HCT116 (cell line): ENCODE measurements around the gene PTGIS. TPM values are rescaled to one million over a fixed set of nuclear protein-coding genes. Genes with fewer than 3 reads are reported as not detected.

Experiments used
- ATAC-seq: fragments of 200-7000 bp; cut with Tn5 transposase; 2 replicates; pipeline ENCODE4 v1.9.1; 2020; ENCODE audit warnings: mild to moderate bottlenecking, moderate library complexity
- BruUV-seq: library from RNA; stranded (reverse); fragments of 400-500 nt; replicated peaks from 2 replicates; lab custom pipeline; 2021; lab: Mats Ljungman, UMichigan
- CTCF ChIA-PET: fragments of 300-600 bp; sonication (Branson Sonifier 250); formaldehyde crosslinking; loops from one replicate; lab custom pipeline; 2021; ENCODE audit warnings: antibody characterized with exemption; lab: Charles Lee
- POLR2A ChIA-PET: fragments of 300-600, 350-600 bp; sonication (Branson Sonifier 250); formaldehyde crosslinking; loops from one replicate; lab custom pipeline; 2021; ENCODE audit warnings: antibody characterized with exemption; lab: Charles Lee
- RAD21 ChIA-PET, 2 experiments: fragments of 300-600 bp; sonication (Branson Sonifier 250); formaldehyde crosslinking; loops; one replicate each; lab custom pipeline; 2023; ENCODE audit warnings: low total read pairs in 2 of 2; ENCODE audit not compliant: uncharacterized antibody in 2 of 2, unreplicated experiment in 2 of 2, low non-redundant PET in 1 of 2; lab: Charles Lee
- DNase-seq: peaks from one replicate; pipeline ENCODE4 v3.0.0-alpha.2; 2010; ENCODE audit warnings: low read depth, low spot score
- H2AFZ ChIP-seq: fragments of 200-600 bp; shearing (Covaris generic), sonication (generic); 2 replicates; pipeline ENCODE4 v1.6.1; 2017; ENCODE audit warnings: low read depth, mixed run types, mixed read lengths, antibody characterized with exemption, low read length; ENCODE audit not compliant: poor library complexity, severe bottlenecking
- H3K27ac ChIP-seq: 2 replicates; pipeline ENCODE4 v1.5.1; 2012; ENCODE audit warnings: low read depth, low read length
- H3K27me3 ChIP-seq: fragments of 200-600 bp; sonication (generic); 2 replicates; pipeline ENCODE4 v1.6.1; 2016; ENCODE audit warnings: mixed run types, low read length, mixed read lengths; ENCODE audit not compliant: insufficient read depth
- H3K36me3 ChIP-seq, 2 experiments: fragments of 200-500 bp in 1 of 2; fragments of 200-600 bp in 1 of 2; sonication (Bioruptor generic) in 1 of 2; sonication (generic) in 1 of 2; 2 replicates each; pipeline versions ENCODE4 v1.5.1 to v1.6.1; 2014 to 2016; ENCODE audit warnings: low read length in 2 of 2, inconsistent platforms in 1 of 2, mixed read lengths in 1 of 2, mixed run types in 1 of 2; ENCODE audit not compliant: insufficient read depth in 2 of 2, control insufficient read depth in 1 of 2
- H3K4me1 ChIP-seq, 2 experiments: fragments of 200-600 bp in 1 of 2; sonication (generic) in 1 of 2; 2 replicates each; pipeline versions ENCODE4 v1.5.1 to v1.6.1; 2012 to 2017; ENCODE audit warnings: low read length in 2 of 2, inconsistent platforms in 1 of 2, mild to moderate bottlenecking in 1 of 2, mixed read lengths in 1 of 2, mixed run types in 1 of 2, moderate library complexity in 1 of 2; ENCODE audit not compliant: insufficient read depth in 2 of 2, control insufficient read depth in 1 of 2
- H3K4me2 ChIP-seq: fragments of 200-600 bp; sonication (generic); 2 replicates; pipeline ENCODE4 v1.6.1; 2017; ENCODE audit warnings: mixed run types, low read length, mixed read lengths
- H3K4me3 ChIP-seq, 2 experiments: fragments of 200-600 bp in 1 of 2; sonication (generic) in 1 of 2; replicated peaks in 1 of 2; 2 replicates each; pipeline ENCODE4 v1.5.1; 2011 to 2016; ENCODE audit warnings: low read length in 2 of 2, control low read depth in 1 of 2, low read depth in 1 of 2, mild to moderate bottlenecking in 1 of 2, mixed read lengths in 1 of 2, mixed run types in 1 of 2
- H3K79me2 ChIP-seq: fragments of 200-600 bp; sonication (generic); 2 replicates; pipeline ENCODE4 v1.6.1; 2017; ENCODE audit warnings: mild to moderate bottlenecking, mixed run types, low read length, moderate library complexity, mixed read lengths; ENCODE audit not compliant: insufficient read depth
- H3K9ac ChIP-seq: fragments of 200-600 bp; sonication (generic); 2 replicates; pipeline ENCODE4 v1.6.1; 2016; ENCODE audit warnings: low read length, mixed read lengths
- H3K9me2 ChIP-seq: fragments of 200-600 bp; sonication (generic), shearing (Covaris generic); 2 replicates; pipeline ENCODE4 v1.6.1; 2017; ENCODE audit warnings: mixed run types, mild to moderate bottlenecking, moderate library complexity; ENCODE audit not compliant: insufficient read depth
- H3K9me3 ChIP-seq, 2 experiments: fragments of 200-500 bp in 1 of 2; fragments of 200-600 bp in 1 of 2; sonication (Bioruptor generic) in 1 of 2; sonication (generic) in 1 of 2; 2 replicates each; pipeline ENCODE4 v1.6.1; 2014 to 2017; ENCODE audit warnings: low read length in 2 of 2, mixed read lengths in 2 of 2, inconsistent platforms in 1 of 2, low read depth in 1 of 2, mild to moderate bottlenecking in 1 of 2, mixed run types in 1 of 2, moderate library complexity in 1 of 2; ENCODE audit not compliant: control insufficient read depth in 1 of 2, insufficient read depth in 1 of 2
- H4K20me1 ChIP-seq: fragments of 200-600 bp; sonication (generic), shearing (Covaris generic); 2 replicates; pipeline ENCODE4 v1.6.1; 2017; ENCODE audit warnings: mixed run types, mild to moderate bottlenecking, moderate library complexity; ENCODE audit not compliant: insufficient read depth
- CBX3 ChIP-seq: IDR thresholded peaks from 2 replicates; pipeline ENCODE4 v1.6.1; 2012; ENCODE audit warnings: low read depth
- CEBPB ChIP-seq: IDR thresholded peaks from 2 replicates; pipeline ENCODE4 v1.6.1; 2012; ENCODE audit warnings: low read depth
- CTCF ChIP-seq, 3 experiments: fragments of 200-600 bp in 1 of 3; sonication (generic) in 1 of 3; IDR thresholded peaks in 2 of 3; conservative IDR thresholded peaks in 1 of 3; 2 replicates each; pipeline ENCODE4 v1.5.1; 2012 to 2017; ENCODE audit warnings: low read depth in 2 of 3, low read length in 2 of 3, antibody characterized with exemption in 1 of 3, borderline replicate concordance in 1 of 3, control low read depth in 1 of 3, mild to moderate bottlenecking in 1 of 3, mixed read lengths in 1 of 3, mixed run types in 1 of 3, moderate library complexity in 1 of 3; ENCODE audit not compliant: insufficient read depth in 1 of 3
- ELF1 ChIP-seq: IDR thresholded peaks from 2 replicates; pipeline ENCODE4 v1.6.1; 2012; ENCODE audit warnings: low read depth, borderline replicate concordance
- EZH2 ChIP-seq: fragments of 200-600 bp; sonication (generic); IDR thresholded peaks from 2 replicates; pipeline ENCODE4 v1.6.1; 2017; ENCODE audit warnings: antibody characterized with exemption, mixed run types
- POLR2A ChIP-seq: IDR thresholded peaks from 2 replicates; pipeline ENCODE4 v1.7.0; 2011; ENCODE audit warnings: borderline replicate concordance; ENCODE audit not compliant: insufficient read depth, insufficient read length; ENCODE audit errors: extremely low read depth
- SIN3A ChIP-seq: IDR thresholded peaks from 2 replicates; pipeline ENCODE4 v1.6.1; 2012; ENCODE audit warnings: low read depth
- SP1 ChIP-seq: IDR thresholded peaks from 2 replicates; pipeline ENCODE4 v1.6.1; 2012; ENCODE audit warnings: low read depth
- ZBTB33 ChIP-seq: IDR thresholded peaks from 2 replicates; pipeline ENCODE4 v1.6.1; 2011; ENCODE audit warnings: mild to moderate bottlenecking, low read length, moderate library complexity; ENCODE audit not compliant: insufficient replicate concordance; ENCODE audit errors: extremely low read depth
- intact Hi-C: fragments of 100-400 bp; cut with micrococcal nuclease; formaldehyde crosslinking; loops from 2 replicates; pipeline ENCODE4 v1.10.0; 2022
- total RNA-seq: library from RNA; stranded (reverse); gene quantifications from one replicate; pipeline ENCODE4 v1.2.1, GENCODE V29; 2021; ENCODE audit not compliant: unreplicated experiment

Gene PTGIS
- total RNA-seq, 1 experiment from 2014 or later: 0.25 TPM

GRCh38 chr20:49601153-49601924, 33.4 kb upstream of the PTGIS start:
- CTCF ChIA-PET: interaction anchor here (0.8 to 1.9 kb wide), 2 partner anchors 9 to 60 kb away, joined by 4 read pairs; no protein-coding TSS in a partner anchor
- RAD21 ChIA-PET: no interaction called here
- intact Hi-C loops: no loop called here

More at GRCh38 chr20:49601153-49601924, 33.4 kb upstream of the PTGIS start:
- H4K20me1 ChIP-seq: no peaks in the 10 kb centered on the region
- H3K36me3 ChIP-seq: no peaks in the 10 kb centered on the region
- no peaks in the 10 kb centered on the region for H3K79me2 ChIP-seq
- no peaks in the 10 kb centered on the region for H3K9me3 ChIP-seq
- no peak overlapping the region for H3K4me3 ChIP-seq
- peaks cover 8 to 11% of the 10 kb centered on the region in 2 experiments for H3K4me1 ChIP-seq
- H3K9ac ChIP-seq: no peak overlapping the region
- no peaks in the 10 kb centered on the region for H3K27me3 ChIP-seq
- TF ChIP-seq CEBPB (no peak), SP1 (no peak), POLR2A (no peak), SIN3A (no peak), EZH2 (no peak), CBX3 (no peak), ZBTB33 (no peak), ELF1 (no peak), CTCF (IDR thresholded peaks at IDR 0.05 in 2 of 3, conservative IDR thresholded peaks at IDR 0.05 in 1 of 3; ENCODE audit: borderline replicate concordance in 1 of 3, insufficient read depth in 1 of 3, low read depth in 2 of 3, low read length in 2 of 3) (no peak)
- no peak overlapping the region for H3K4me2 ChIP-seq
- no TSS peak for BruUV-seq
- no peaks in the 10 kb centered on the region for H3K9me2 ChIP-seq
- POLR2A ChIA-PET: no interaction called here
- no peak for ATAC-seq
- no peak for DNase-seq
- H2AFZ ChIP-seq: no peak overlapping the region
- H3K27ac ChIP-seq: no peak overlapping the region
